T-cell (primary cell): ENCODE results near the gene CDH4. TPM values are rescaled to one million over a fixed set of nuclear protein-coding genes. Genes with fewer than 3 reads are reported as not detected.

ENCODE experiments used
- ATAC-seq, 4 experiments: fragments of 200-7000 bp in 3 of 4; fragments of 150-1000 bp in 1 of 4; cut with Tn5 transposase; replicated peaks in 1 of 4; 1 replicate in 3 of 4; 2 replicates in 1 of 4; pipeline ENCODE4 v1.10.0; 2021; ENCODE audit warnings: moderate library complexity in 3 of 4, mild to moderate bottlenecking in 2 of 4, moderate number of reproducible peaks in 1 of 4
- CTCF ChIA-PET, 2 donors: fragments of 300-600 bp; sonication (Branson Sonifier 250); formaldehyde crosslinking; loops; one replicate each; lab custom pipeline; 2022; ENCODE audit warnings: antibody characterized with exemption in 2 of 2; lab: Charles Lee
- POLR2A ChIA-PET, 2 donors: fragments of 300-600 bp; sonication (Branson Sonifier 250); formaldehyde crosslinking; loops; one replicate each; lab custom pipeline; 2022; ENCODE audit warnings: antibody characterized with exemption in 2 of 2; lab: Charles Lee
- DNase-seq, 35 experiments: peaks; one replicate each; pipeline versions ENCODE4 v3.0.0 to v3.0.0-alpha.2; 2013 to 2023
- H3K27ac ChIP-seq: one replicate; pipeline ENCODE4 v1.5.1; 2013; ENCODE audit warnings: low read length
- H3K27me3 ChIP-seq, 2 experiments: replicated peaks in 1 of 2; 1 replicate in 1 of 2; 2 replicates in 1 of 2; pipeline versions ENCODE4 v1.6.1 to v1.7.0; 2013; ENCODE audit warnings: low read length in 1 of 2, mixed read lengths in 1 of 2; ENCODE audit not compliant: control insufficient read depth in 2 of 2, insufficient read depth in 2 of 2; ENCODE audit errors: extremely low read depth in 1 of 2
- H3K36me3 ChIP-seq, 2 donors: 1 replicate in 1 of 2; 2 replicates in 1 of 2; pipeline versions ENCODE4 v1.6.1 to v1.7.0; 2013; ENCODE audit warnings: low read length in 1 of 2; ENCODE audit not compliant: control insufficient read depth in 2 of 2, insufficient read depth in 1 of 2; ENCODE audit errors: extremely low read depth in 1 of 2
- H3K4me1 ChIP-seq, 2 experiments: 1 replicate in 1 of 2; 2 replicates in 1 of 2; pipeline versions ENCODE4 v1.6.1 to v1.7.0; 2013; ENCODE audit warnings: low read length in 2 of 2, mixed read lengths in 1 of 2; ENCODE audit not compliant: insufficient read depth in 2 of 2, control insufficient read depth in 1 of 2; ENCODE audit errors: extremely low read depth in 1 of 2
- H3K4me3 ChIP-seq, 2 donors: 1 replicate in 1 of 2; 2 replicates in 1 of 2; pipeline versions ENCODE4 v1.5.1 to v1.7.0; 2013; ENCODE audit warnings: mild to moderate bottlenecking in 2 of 2, low read length in 1 of 2, moderate library complexity in 1 of 2; ENCODE audit not compliant: control insufficient read depth in 1 of 2; ENCODE audit errors: extremely low read depth in 1 of 2
- H3K9me3 ChIP-seq: 2 replicates; pipeline ENCODE4 v1.7.0; 2013
- H3K27ac Mint-ChIP-seq, 2 donors: one replicate each; pipeline ENCODE4 v1.8.0; 2020 to 2021; ENCODE audit warnings: mild to moderate bottlenecking in 2 of 2, mixed read lengths in 2 of 2
- H3K27me3 Mint-ChIP-seq, 2 donors: one replicate each; pipeline ENCODE4 v1.8.0; 2021 to 2022; ENCODE audit warnings: mixed read lengths in 2 of 2
- H3K36me3 Mint-ChIP-seq: one replicate; pipeline ENCODE4 v1.8.0; 2021; ENCODE audit warnings: mixed read lengths
- H3K4me1 Mint-ChIP-seq, 3 donors: one replicate each; pipeline ENCODE4 v1.8.0; 2020 to 2022; ENCODE audit warnings: mixed read lengths in 3 of 3, mild to moderate bottlenecking in 1 of 3
- H3K4me3 Mint-ChIP-seq, 3 donors: one replicate each; pipeline ENCODE4 v1.8.0; 2020 to 2022; ENCODE audit warnings: mild to moderate bottlenecking in 3 of 3, mixed read lengths in 3 of 3, moderate library complexity in 3 of 3
- H3K9me3 Mint-ChIP-seq, 3 donors: one replicate each; pipeline ENCODE4 v1.8.0; 2020 to 2022; ENCODE audit warnings: mixed read lengths in 3 of 3
- WGBS: methylation state at CpG from one replicate; pipeline ENCODE4 v1.1.5; 2013; ENCODE audit warnings: missing lambda C conversion rate; ENCODE audit not compliant: insufficient coverage; 5-methylcytosine and 5-hydroxymethylcytosine counted together
- total RNA-seq, 35 experiments: library from RNA in 6 of 35; stranded (reverse) in 6 of 35; fragments of 120-200 nt in 1 of 35; gene quantifications; one replicate each; pipeline versions ENCODE4 v1.2.1 to v1.2.4 and lab custom pipeline; 2013 to 2026

Gene CDH4
- total RNA-seq, 5 donors from 2014 or later (not counting 1 experiment from before 2014, with no cell fraction given) = 0.06 to 0.64 (median 0.14) TPM

DNA sequence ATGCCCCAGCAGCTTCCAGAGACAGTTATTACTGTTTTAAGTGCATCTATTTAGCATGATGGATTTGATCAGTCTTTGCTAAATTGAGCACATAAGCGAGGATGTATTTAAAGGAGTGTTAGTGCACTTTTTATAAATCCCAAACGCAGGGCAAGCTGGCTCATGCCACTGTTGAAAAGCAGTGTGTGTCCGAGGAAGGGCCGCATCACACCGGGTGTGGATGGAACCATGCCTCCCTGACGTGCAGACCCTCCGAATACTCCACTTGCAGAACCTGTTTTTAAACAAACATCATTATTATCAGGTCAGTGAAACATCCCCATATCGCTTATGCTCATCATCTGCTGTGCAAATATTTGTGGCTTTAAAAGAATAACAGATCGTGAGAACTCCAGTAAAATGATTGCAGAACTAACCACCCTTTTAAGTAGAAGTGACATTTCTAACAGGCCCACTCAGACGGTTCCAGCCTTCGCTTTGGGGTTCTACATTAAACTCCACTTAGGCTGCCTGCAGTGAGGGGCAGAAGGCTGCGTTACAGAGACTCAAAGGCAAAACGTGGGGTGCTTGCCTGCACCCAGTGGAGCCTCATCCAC, 190.1 kb downstream of the CDH4 start:
- Mint-ChIP-seq H3K27me3 (no peaks in the 10 kb centered on the region), H3K4me1 (no peaks in the 10 kb centered on the region), H3K4me3 (no peak overlapping the region), H3K9me3 (no peaks in the 10 kb centered on the region), H3K27ac (no peak overlapping the region), H3K36me3 (no peaks in the 10 kb centered on the region)
- WGBS = 64% methylated on average over 10 of the region's 13 CpGs
- H3K4me3 ChIP-seq = no peak overlapping the region
- H3K9me3 ChIP-seq = no peaks in the 10 kb centered on the region
- DNase-seq (no peak), ATAC-seq (no peak)
- H3K27ac ChIP-seq = no peak overlapping the region
- POLR2A ChIA-PET = no interaction called here
- peaks cover 0 to 5% of the 10 kb centered on the region in 2 experiments for H3K27me3 ChIP-seq
- no peaks in the 10 kb centered on the region for H3K36me3 ChIP-seq
- CTCF ChIA-PET = no interaction called here
- H3K4me1 ChIP-seq = no peaks in the 10 kb centered on the region

DNA sequence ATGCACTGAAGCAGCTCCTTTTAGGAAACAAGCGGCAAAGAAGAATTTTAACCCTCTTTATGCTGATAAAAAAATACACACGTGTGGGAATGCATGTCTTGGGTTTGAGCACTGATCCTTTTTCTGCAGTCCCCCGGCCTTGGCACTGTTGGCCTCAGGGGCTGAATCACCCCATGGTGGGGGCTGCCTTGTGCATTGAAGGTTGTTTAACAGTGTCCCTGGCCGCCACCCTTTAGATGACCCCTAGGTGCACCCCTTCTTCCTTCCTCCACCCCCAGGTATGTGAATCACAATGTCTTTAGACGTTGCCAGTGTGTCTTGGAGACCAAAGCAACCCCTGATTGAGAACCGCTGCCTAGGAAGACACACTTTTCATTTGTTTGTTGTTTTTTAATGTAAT, 190.7 kb downstream of the CDH4 start:
- CTCF ChIA-PET = no interaction called here
- Mint-ChIP-seq H3K4me3 (no peak overlapping the region), H3K27me3 (no peaks in the 10 kb centered on the region), H3K36me3 (no peaks in the 10 kb centered on the region), H3K27ac (no peak overlapping the region), H3K4me1 (no peaks in the 10 kb centered on the region), H3K9me3 (no peaks in the 10 kb centered on the region)
- DNase-seq = no peak
- Histone ChIP-seq H3K4me3 (no peak overlapping the region), H3K27me3 (peaks cover 0 to under 1% of the 10 kb centered on the region in 2 experiments), H3K9me3 (no peaks in the 10 kb centered on the region), H3K36me3 (no peaks in the 10 kb centered on the region), H3K4me1 (no peaks in the 10 kb centered on the region), H3K27ac (no peak overlapping the region)
- WGBS = 42% methylated on average over 3 of the region's 6 CpGs
- ATAC-seq = no peak
- POLR2A ChIA-PET = no interaction called here

DNA sequence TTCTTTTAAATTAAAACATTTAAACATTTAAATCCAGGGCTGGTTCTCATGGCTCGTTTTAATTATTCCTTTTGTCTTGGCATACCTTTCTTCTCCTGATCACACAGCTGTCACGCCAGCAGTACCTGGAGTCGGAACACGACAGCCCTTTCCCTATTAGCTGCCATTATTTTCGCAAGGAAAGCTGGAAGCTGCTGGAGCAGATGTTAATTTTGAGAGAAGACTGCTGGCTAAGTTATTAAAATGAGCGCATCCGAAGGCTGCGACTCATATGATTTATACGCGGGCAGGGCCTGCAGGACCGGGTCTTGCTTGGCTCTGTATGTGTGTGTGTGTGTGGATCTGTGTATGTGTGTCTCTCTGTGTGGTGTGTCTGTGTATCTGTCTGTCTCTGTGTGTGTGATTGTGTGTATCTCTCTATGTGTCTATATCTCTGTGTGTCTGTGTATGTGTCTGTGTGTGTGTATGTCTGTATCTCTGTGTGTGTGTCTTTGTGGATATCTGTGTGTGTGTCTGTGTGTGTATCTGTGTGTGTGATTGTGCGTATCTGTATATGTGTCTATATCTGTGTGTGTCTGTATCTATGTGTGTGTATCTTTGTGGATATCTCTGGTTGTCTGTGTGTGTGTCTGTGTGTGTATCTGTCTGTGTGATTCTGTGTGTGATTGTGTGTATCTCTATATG, 191.5 kb downstream of the CDH4 start:
- Mint-ChIP-seq H3K9me3 (no peaks in the 10 kb centered on the region), H3K27ac (no peak overlapping the region), H3K36me3 (no peaks in the 10 kb centered on the region), H3K4me1 (no peaks in the 10 kb centered on the region), H3K27me3 (no peaks in the 10 kb centered on the region), H3K4me3 (no peak overlapping the region)
- no peaks in the 10 kb centered on the region for H3K36me3 ChIP-seq
- DNase-seq (no peak), ATAC-seq (no peak)
- ChIA-PET POLR2A (no interaction called here), CTCF (no interaction called here)
- no peaks in the 10 kb centered on the region for H3K4me1 ChIP-seq
- 95% methylated on average over 8 of the region's 12 CpGs for WGBS
- H3K27me3 ChIP-seq = no peaks in the 10 kb centered on the region
- no peak overlapping the region for H3K27ac ChIP-seq
- H3K9me3 ChIP-seq = no peaks in the 10 kb centered on the region
- H3K4me3 ChIP-seq = no peak overlapping the region

DNA sequence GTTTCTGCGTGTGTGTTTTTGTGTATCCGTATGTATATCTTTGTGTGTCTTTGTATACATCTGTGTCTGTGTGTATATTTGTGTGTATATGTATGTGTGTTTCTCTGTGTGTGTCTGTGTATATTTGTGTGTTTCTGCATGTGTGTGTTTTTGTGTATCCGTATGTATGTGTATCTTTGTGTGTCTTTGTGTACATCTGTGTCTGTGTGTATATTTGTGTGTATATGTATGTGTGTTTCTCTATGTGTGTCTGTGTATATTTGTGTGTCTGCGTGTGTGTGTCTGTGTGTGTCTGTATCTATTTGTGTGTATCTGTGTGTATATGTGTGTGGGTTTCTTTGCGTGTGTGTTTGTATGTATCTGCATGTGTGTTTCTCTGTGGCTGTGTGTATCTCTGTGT, 192.6 kb downstream of the CDH4 start:
- H3K27me3 Mint-ChIP-seq = peaks cover 3 to 5% of the 10 kb centered on the region in 2 donors
- Histone ChIP-seq H3K4me3 (no peak overlapping the region), H3K4me1 (no peaks in the 10 kb centered on the region), H3K27me3 (no peaks in the 10 kb centered on the region), H3K9me3 (no peaks in the 10 kb centered on the region), H3K27ac (no peak overlapping the region), H3K36me3 (no peaks in the 10 kb centered on the region)
- no peak for DNase-seq
- H3K9me3 Mint-ChIP-seq = no peaks in the 10 kb centered on the region
- POLR2A ChIA-PET = no interaction called here
- H3K27ac Mint-ChIP-seq = no peak overlapping the region
- H3K4me1 Mint-ChIP-seq = no peaks in the 10 kb centered on the region
- no peak overlapping the region for H3K4me3 Mint-ChIP-seq
- no peaks in the 10 kb centered on the region for H3K36me3 Mint-ChIP-seq
- 87% methylated on average over 4 of the region's 5 CpGs for WGBS
- CTCF ChIA-PET = no interaction called here
- no peak for ATAC-seq

DNA sequence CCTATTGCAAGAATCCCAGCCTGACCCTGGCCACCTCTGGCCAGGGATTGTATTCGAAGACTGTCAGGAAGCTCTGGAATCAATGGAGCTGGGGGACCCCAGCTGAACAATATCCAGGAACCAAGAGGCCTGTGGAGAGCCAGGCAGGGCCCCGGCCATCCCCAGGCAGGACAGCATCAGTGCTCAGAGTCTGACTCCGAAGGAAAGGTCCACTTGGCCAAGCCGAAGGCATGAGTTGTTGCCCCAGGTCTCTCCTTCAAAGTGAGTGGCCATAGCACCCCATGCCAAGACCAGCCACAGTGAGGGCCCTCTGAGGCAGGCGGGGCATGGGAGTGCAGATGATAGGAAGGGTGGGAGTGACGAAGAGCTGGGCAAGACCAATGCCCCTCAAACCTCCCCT, 193.1 kb downstream of the CDH4 start:
- WGBS = 86% methylated on average over 2 of the region's 6 CpGs
- Mint-ChIP-seq H3K9me3 (no peaks in the 10 kb centered on the region), H3K4me1 (no peaks in the 10 kb centered on the region), H3K36me3 (no peaks in the 10 kb centered on the region), H3K27me3 (peaks cover 3 to 5% of the 10 kb centered on the region in 2 donors), H3K4me3 (no peak overlapping the region), H3K27ac (no peak overlapping the region)
- H3K4me1 ChIP-seq = no peaks in the 10 kb centered on the region
- no peak overlapping the region for H3K27ac ChIP-seq
- POLR2A ChIA-PET = no interaction called here
- H3K9me3 ChIP-seq = no peaks in the 10 kb centered on the region
- no peaks in the 10 kb centered on the region for H3K36me3 ChIP-seq
- H3K4me3 ChIP-seq = no peak overlapping the region
- ATAC-seq (no peak), DNase-seq (no peak)
- H3K27me3 ChIP-seq = no peaks in the 10 kb centered on the region
- CTCF ChIA-PET = no interaction called here

DNA sequence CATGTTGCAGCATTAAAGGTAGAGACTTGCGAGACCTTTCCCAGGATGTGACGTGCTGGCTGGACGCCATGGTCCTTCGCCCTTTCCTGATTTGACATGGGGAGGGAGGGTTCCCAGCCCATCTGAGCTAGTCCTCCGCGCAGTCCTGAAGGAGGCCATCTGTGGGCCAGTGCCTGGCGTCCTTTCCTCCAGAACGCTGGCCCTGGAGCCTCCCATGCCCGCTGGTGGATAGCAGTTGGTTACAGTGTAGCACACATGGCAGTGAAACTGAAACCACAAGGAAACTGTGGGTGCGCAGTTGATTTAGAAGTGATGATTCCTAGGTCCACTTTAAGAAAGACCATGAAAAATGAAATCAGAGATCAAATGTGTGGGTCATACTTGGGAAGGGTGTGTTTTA, 193.7 kb downstream of the CDH4 start:
- no peaks in the 10 kb centered on the region for H3K9me3 ChIP-seq
- no peaks in the 10 kb centered on the region for H3K36me3 ChIP-seq
- no peaks in the 10 kb centered on the region for H3K27me3 ChIP-seq
- POLR2A ChIA-PET = no interaction called here
- no peak overlapping the region for H3K4me3 Mint-ChIP-seq
- no peaks in the 10 kb centered on the region for H3K9me3 Mint-ChIP-seq
- peaks cover 3 to 5% of the 10 kb centered on the region in 2 donors for H3K27me3 Mint-ChIP-seq
- ATAC-seq = no peak
- H3K4me1 Mint-ChIP-seq = no peaks in the 10 kb centered on the region
- no peaks in the 10 kb centered on the region for H3K4me1 ChIP-seq
- no peak overlapping the region for H3K27ac ChIP-seq
- CTCF ChIA-PET = no interaction called here
- no peak overlapping the region for H3K27ac Mint-ChIP-seq
- H3K4me3 ChIP-seq = no peak overlapping the region
- no peaks in the 10 kb centered on the region for H3K36me3 Mint-ChIP-seq
- 89% methylated on average over 8 of the region's 10 CpGs for WGBS
- no peak for DNase-seq
